GM10248 (cell line): ENCODE data around the gene TMPRSS6.

ENCODE experiments used
- CTCF ChIA-PET: fragments of 300-600 bp; sonication (Branson Sonifier 250); formaldehyde crosslinking; extraction: SDS; loops from one replicate; lab custom pipeline; 2021; ENCODE audit warnings: antibody characterized with exemption; lab: Yijun Ruan, JAX
- POLR2A ChIA-PET: fragments of 350-650 bp; sonication (Branson Sonifier 250); formaldehyde crosslinking; extraction: SDS; loops from one replicate; lab custom pipeline; 2020; ENCODE audit warnings: antibody characterized with exemption; lab: Yijun Ruan, JAX
- DNase-seq: peaks from one replicate; pipeline ENCODE4 v3.0.0; 2012; ENCODE audit errors: extremely low spot score
- TF ChIP-seq, protein P1 (sequence below): IDR thresholded peaks from 2 replicates; pipeline ENCODE4 v1.5.1; 2012; ENCODE audit warnings: mild to moderate bottlenecking, low read depth; ENCODE audit errors: extremely low read depth, missing control alignments, control extremely low read depth

TMPRSS6 gene

DNA sequence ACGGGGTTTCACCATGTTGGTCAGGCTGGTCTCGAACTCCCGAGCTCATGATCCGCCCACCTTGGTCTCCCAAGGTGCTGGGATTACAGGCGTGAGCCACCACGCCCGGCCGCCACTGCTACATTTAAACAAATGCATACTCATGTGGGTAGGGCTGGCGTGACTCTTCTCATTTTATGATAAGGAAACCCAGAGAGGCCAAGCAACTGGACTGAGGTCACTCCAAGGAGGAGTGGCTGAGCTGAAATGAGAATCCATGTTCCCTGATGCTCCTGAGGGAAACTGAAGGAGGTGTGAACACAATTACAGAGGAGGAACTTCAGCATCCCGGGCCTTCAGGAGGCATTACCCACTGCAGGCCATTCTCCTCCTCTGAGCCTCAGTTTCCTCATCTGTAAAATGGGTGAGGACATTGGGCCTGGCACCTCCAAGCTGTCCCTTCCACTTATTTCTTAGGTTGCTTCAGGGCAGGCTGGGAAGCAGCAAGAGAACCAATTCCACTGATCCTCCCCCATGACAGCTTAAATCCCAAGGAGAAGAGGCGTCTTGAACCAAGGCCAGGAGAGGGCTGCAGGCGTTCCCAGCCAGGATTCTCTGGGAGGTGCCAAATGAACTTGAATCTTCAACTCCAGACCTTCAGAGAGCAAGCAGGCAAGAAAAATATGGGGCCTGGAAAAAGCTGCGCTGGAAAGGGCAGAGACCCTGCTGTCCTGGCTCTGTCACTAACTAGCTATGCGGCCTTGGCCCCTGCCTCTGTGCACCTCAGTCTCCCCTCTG, 93.2 kb downstream of the TMPRSS6 start:
- DNase-seq, result no peak
- TF ChIP-seq, protein P1, sequence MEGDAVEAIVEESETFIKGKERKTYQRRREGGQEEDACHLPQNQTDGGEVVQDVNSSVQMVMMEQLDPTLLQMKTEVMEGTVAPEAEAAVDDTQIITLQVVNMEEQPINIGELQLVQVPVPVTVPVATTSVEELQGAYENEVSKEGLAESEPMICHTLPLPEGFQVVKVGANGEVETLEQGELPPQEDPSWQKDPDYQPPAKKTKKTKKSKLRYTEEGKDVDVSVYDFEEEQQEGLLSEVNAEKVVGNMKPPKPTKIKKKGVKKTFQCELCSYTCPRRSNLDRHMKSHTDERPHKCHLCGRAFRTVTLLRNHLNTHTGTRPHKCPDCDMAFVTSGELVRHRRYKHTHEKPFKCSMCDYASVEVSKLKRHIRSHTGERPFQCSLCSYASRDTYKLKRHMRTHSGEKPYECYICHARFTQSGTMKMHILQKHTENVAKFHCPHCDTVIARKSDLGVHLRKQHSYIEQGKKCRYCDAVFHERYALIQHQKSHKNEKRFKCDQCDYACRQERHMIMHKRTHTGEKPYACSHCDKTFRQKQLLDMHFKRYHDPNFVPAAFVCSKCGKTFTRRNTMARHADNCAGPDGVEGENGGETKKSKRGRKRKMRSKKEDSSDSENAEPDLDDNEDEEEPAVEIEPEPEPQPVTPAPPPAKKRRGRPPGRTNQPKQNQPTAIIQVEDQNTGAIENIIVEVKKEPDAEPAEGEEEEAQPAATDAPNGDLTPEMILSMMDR, result no peak
- POLR2A ChIA-PET, result no interaction called here
- CTCF ChIA-PET, result interaction anchor here (0.9 to 5.6 kb wide), 6 partner anchors 10 to 183 kb away, joined by 3 to 29 read pairs (median 4); no protein-coding TSS in a partner anchor

DNA sequence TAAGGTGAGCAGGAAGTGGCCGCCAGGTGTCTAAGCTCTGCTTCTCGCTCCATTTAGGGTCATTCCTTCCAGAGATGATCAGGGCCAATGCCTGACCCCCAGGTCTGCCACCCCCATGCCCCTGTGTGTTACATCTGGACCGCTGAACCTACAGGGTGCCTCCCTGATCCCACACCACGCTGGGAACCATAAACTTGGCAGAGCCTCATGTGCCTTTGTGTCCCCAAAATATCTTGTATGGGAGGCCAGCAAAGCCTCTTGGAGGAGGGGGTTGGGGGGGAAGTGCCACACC, 94.0 kb downstream of the TMPRSS6 start:
- TF ChIP-seq, protein P1, result no peak
- ChIA-PET CTCF (interaction anchor here (1.0 to 5.6 kb wide), 4 partner anchors 29 to 184 kb away, joined by 3 to 29 read pairs (median 4); no protein-coding TSS in a partner anchor), POLR2A (no interaction called here)
- no peak for DNase-seq
